HCT116 (cell line): Measurements from ENCODE around the gene CTDSPL2. TPM values are rescaled to one million over a fixed set of nuclear protein-coding genes. Genes with fewer than 3 reads are reported as not detected.
"Not testable (repeated sequence)": the region's sequence is repeated elsewhere in the genome, so short reads cannot be mapped to it uniquely, and the experiment has no call there.

Experiments used
- ATAC-seq: fragments of 200-7000 bp; cut with Tn5 transposase; 2 replicates; pipeline ENCODE4 v1.9.1; 2020; ENCODE audit warnings: mild to moderate bottlenecking, moderate library complexity
- BruUV-seq: library from RNA; stranded (reverse); fragments of 400-500 nt; replicated peaks from 2 replicates; lab custom pipeline; 2021; lab: Mats Ljungman, UMichigan
- CTCF ChIA-PET: fragments of 300-600 bp; sonication (Branson Sonifier 250); formaldehyde crosslinking; loops from one replicate; lab custom pipeline; 2021; ENCODE audit warnings: antibody characterized with exemption; lab: Charles Lee
- POLR2A ChIA-PET: fragments of 300-600, 350-600 bp; sonication (Branson Sonifier 250); formaldehyde crosslinking; loops from one replicate; lab custom pipeline; 2021; ENCODE audit warnings: antibody characterized with exemption; lab: Charles Lee
- RAD21 ChIA-PET, 2 experiments: fragments of 300-600 bp; sonication (Branson Sonifier 250); formaldehyde crosslinking; loops; one replicate each; lab custom pipeline; 2023; ENCODE audit warnings: low total read pairs in 2 of 2; ENCODE audit not compliant: uncharacterized antibody in 2 of 2, unreplicated experiment in 2 of 2, low non-redundant PET in 1 of 2; lab: Charles Lee
- DNase-seq: peaks from one replicate; pipeline ENCODE4 v3.0.0-alpha.2; 2010; ENCODE audit warnings: low read depth, low spot score
- H2AFZ ChIP-seq: fragments of 200-600 bp; shearing (Covaris generic), sonication (generic); 2 replicates; pipeline ENCODE4 v1.6.1; 2017; ENCODE audit warnings: low read depth, mixed run types, mixed read lengths, antibody characterized with exemption, low read length; ENCODE audit not compliant: poor library complexity, severe bottlenecking
- H3K27ac ChIP-seq: 2 replicates; pipeline ENCODE4 v1.5.1; 2012; ENCODE audit warnings: low read depth, low read length
- H3K27me3 ChIP-seq: fragments of 200-600 bp; sonication (generic); 2 replicates; pipeline ENCODE4 v1.6.1; 2016; ENCODE audit warnings: mixed run types, low read length, mixed read lengths; ENCODE audit not compliant: insufficient read depth
- H3K36me3 ChIP-seq, 2 experiments: fragments of 200-500 bp in 1 of 2; fragments of 200-600 bp in 1 of 2; sonication (Bioruptor generic) in 1 of 2; sonication (generic) in 1 of 2; 2 replicates each; pipeline versions ENCODE4 v1.5.1 to v1.6.1; 2014 to 2016; ENCODE audit warnings: low read length in 2 of 2, inconsistent platforms in 1 of 2, mixed read lengths in 1 of 2, mixed run types in 1 of 2; ENCODE audit not compliant: insufficient read depth in 2 of 2, control insufficient read depth in 1 of 2
- H3K4me1 ChIP-seq, 2 experiments: fragments of 200-600 bp in 1 of 2; sonication (generic) in 1 of 2; 2 replicates each; pipeline versions ENCODE4 v1.5.1 to v1.6.1; 2012 to 2017; ENCODE audit warnings: low read length in 2 of 2, inconsistent platforms in 1 of 2, mild to moderate bottlenecking in 1 of 2, mixed read lengths in 1 of 2, mixed run types in 1 of 2, moderate library complexity in 1 of 2; ENCODE audit not compliant: insufficient read depth in 2 of 2, control insufficient read depth in 1 of 2
- H3K4me2 ChIP-seq: fragments of 200-600 bp; sonication (generic); 2 replicates; pipeline ENCODE4 v1.6.1; 2017; ENCODE audit warnings: mixed run types, low read length, mixed read lengths
- H3K4me3 ChIP-seq, 2 experiments: fragments of 200-600 bp in 1 of 2; sonication (generic) in 1 of 2; replicated peaks in 1 of 2; 2 replicates each; pipeline ENCODE4 v1.5.1; 2011 to 2016; ENCODE audit warnings: low read length in 2 of 2, control low read depth in 1 of 2, low read depth in 1 of 2, mild to moderate bottlenecking in 1 of 2, mixed read lengths in 1 of 2, mixed run types in 1 of 2
- H3K79me2 ChIP-seq: fragments of 200-600 bp; sonication (generic); 2 replicates; pipeline ENCODE4 v1.6.1; 2017; ENCODE audit warnings: mild to moderate bottlenecking, mixed run types, low read length, moderate library complexity, mixed read lengths; ENCODE audit not compliant: insufficient read depth
- H3K9ac ChIP-seq: fragments of 200-600 bp; sonication (generic); 2 replicates; pipeline ENCODE4 v1.6.1; 2016; ENCODE audit warnings: low read length, mixed read lengths
- H3K9me2 ChIP-seq: fragments of 200-600 bp; sonication (generic), shearing (Covaris generic); 2 replicates; pipeline ENCODE4 v1.6.1; 2017; ENCODE audit warnings: mixed run types, mild to moderate bottlenecking, moderate library complexity; ENCODE audit not compliant: insufficient read depth
- H3K9me3 ChIP-seq, 2 experiments: fragments of 200-500 bp in 1 of 2; fragments of 200-600 bp in 1 of 2; sonication (Bioruptor generic) in 1 of 2; sonication (generic) in 1 of 2; 2 replicates each; pipeline ENCODE4 v1.6.1; 2014 to 2017; ENCODE audit warnings: low read length in 2 of 2, mixed read lengths in 2 of 2, inconsistent platforms in 1 of 2, low read depth in 1 of 2, mild to moderate bottlenecking in 1 of 2, mixed run types in 1 of 2, moderate library complexity in 1 of 2; ENCODE audit not compliant: control insufficient read depth in 1 of 2, insufficient read depth in 1 of 2
- H4K20me1 ChIP-seq: fragments of 200-600 bp; sonication (generic), shearing (Covaris generic); 2 replicates; pipeline ENCODE4 v1.6.1; 2017; ENCODE audit warnings: mixed run types, mild to moderate bottlenecking, moderate library complexity; ENCODE audit not compliant: insufficient read depth
- CBX3 ChIP-seq: IDR thresholded peaks from 2 replicates; pipeline ENCODE4 v1.6.1; 2012; ENCODE audit warnings: low read depth
- JUND ChIP-seq: IDR thresholded peaks from 2 replicates; pipeline ENCODE4 v1.6.1; 2012
- POLR2A ChIP-seq: IDR thresholded peaks from 2 replicates; pipeline ENCODE4 v1.7.0; 2011; ENCODE audit warnings: borderline replicate concordance; ENCODE audit not compliant: insufficient read depth, insufficient read length; ENCODE audit errors: extremely low read depth
- POLR2AphosphoS5 ChIP-seq: IDR thresholded peaks from 2 replicates; pipeline ENCODE4 v1.6.1; 2011; ENCODE audit warnings: mild to moderate bottlenecking, low read depth, low read length, moderate library complexity
- RAD21 ChIP-seq: IDR thresholded peaks from 2 replicates; pipeline ENCODE4 v1.6.1; 2012; ENCODE audit warnings: low read depth, mild to moderate bottlenecking
- SRF ChIP-seq: IDR thresholded peaks from 2 replicates; pipeline ENCODE4 v1.6.1; 2012; ENCODE audit warnings: low read depth
- intact Hi-C: fragments of 100-400 bp; cut with micrococcal nuclease; formaldehyde crosslinking; loops from 2 replicates; pipeline ENCODE4 v1.10.0; 2022
- total RNA-seq: library from RNA; stranded (reverse); gene quantifications from one replicate; pipeline ENCODE4 v1.2.1, GENCODE V29; 2021; ENCODE audit not compliant: unreplicated experiment
- TF ChIP-seq, protein P1 (sequence below), 3 experiments: fragments of 200-600 bp in 1 of 3; sonication (generic) in 1 of 3; IDR thresholded peaks in 2 of 3; conservative IDR thresholded peaks in 1 of 3; 2 replicates each; pipeline ENCODE4 v1.5.1; 2012 to 2017; ENCODE audit warnings: low read depth in 2 of 3, low read length in 2 of 3, antibody characterized with exemption in 1 of 3, borderline replicate concordance in 1 of 3, control low read depth in 1 of 3, mild to moderate bottlenecking in 1 of 3, mixed read lengths in 1 of 3, mixed run types in 1 of 3, moderate library complexity in 1 of 3; ENCODE audit not compliant: insufficient read depth in 1 of 3

The CTDSPL2 gene
- total RNA-seq, 1 experiment from 2014 or later = 56.0 TPM

DNA sequence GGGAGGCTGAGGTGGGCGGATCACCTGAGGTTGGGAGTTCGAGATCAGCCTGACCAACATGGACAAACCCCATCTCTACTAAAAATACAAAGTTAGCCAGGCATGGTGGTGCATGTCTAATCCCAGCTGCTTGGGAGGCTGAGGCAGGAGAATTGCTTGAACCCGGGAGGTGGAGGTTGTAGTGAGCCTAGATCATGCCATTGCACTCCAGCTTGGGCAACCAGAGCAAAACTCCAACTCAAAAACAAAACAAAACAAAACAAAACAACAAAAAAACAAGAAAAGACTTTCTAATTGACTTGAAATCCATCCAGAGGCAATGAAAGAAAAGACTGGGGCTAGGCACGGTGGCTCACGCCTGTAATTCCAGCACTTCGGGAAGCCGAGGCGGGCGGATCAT lies 121.7 kb downstream of the CTDSPL2 start:
- CTCF ChIA-PET = interaction anchor here (0.7 kb wide), 1 partner anchor 648 kb away, joined by 4 read pairs; no protein-coding TSS in a partner anchor
- POLR2A ChIA-PET = interaction anchor here (0.6 kb wide), 1 partner anchor 60 kb away, joined by 3 read pairs; no protein-coding TSS in a partner anchor
- H2AFZ ChIP-seq, H3K4me3 ChIP-seq, ATAC-seq, H3K4me2 ChIP-seq, H3K9me2 ChIP-seq, BruUV-seq, H3K27ac ChIP-seq, RAD21 ChIA-PET, DNase-seq, H3K9ac ChIP-seq, H3K9me3 ChIP-seq, H3K4me1 ChIP-seq, intact Hi-C loops, H3K27me3 ChIP-seq: not testable (repeated sequence)
- peaks cover 46% of the 10 kb centered on the region for H4K20me1 ChIP-seq
- peaks cover 23 to 33% of the 10 kb centered on the region in 2 experiments; a peak in 3 of 4 replicates for H3K36me3 ChIP-seq
- peaks cover 98% of the 10 kb centered on the region for H3K79me2 ChIP-seq

- intact Hi-C loops = loop anchor here (10.0 kb wide), 1 partner anchor 675 kb away; no protein-coding TSS in a partner anchor
- Histone ChIP-seq H3K9me3 (no peaks in the 10 kb centered on the region), H3K4me1 (peaks cover 0 to 2% of the 10 kb centered on the region in 2 experiments; a peak in 1 of 4 replicates), H3K9ac (no peak overlapping the region), H3K27ac (peak overlapping the region; percentile 0; the same call in 1 of the 2 replicates), H3K4me3 (no peak overlapping the region), H3K27me3 (no peaks in the 10 kb centered on the region), H2AFZ (no peak overlapping the region), H3K9me2 (no peaks in the 10 kb centered on the region), H3K79me2 (peaks cover 98% of the 10 kb centered on the region), H3K36me3 (peaks cover 33 to 44% of the 10 kb centered on the region in 2 experiments), H3K4me2 (no peak overlapping the region), H4K20me1 (peaks cover 44% of the 10 kb centered on the region)
- ChIA-PET POLR2A (no interaction called here), RAD21 (no interaction called here), CTCF (interaction anchor here (0.7 to 1.3 kb wide), 4 partner anchors 10 to 98 kb away, joined by 3 to 4 read pairs (median 3); partner anchors contain the start of gene EIF3J)
- no TSS peak for BruUV-seq
- ATAC-seq (peak; percentile 73), DNase-seq (no peak)
- TF ChIP-seq POLR2AphosphoS5 (no peak), RAD21 (peak; percentile 29; the same call in 1 of the 2 replicates), POLR2A (no peak), JUND (no peak), CBX3 (no peak), SRF (no peak)
- TF ChIP-seq, protein P1, sequence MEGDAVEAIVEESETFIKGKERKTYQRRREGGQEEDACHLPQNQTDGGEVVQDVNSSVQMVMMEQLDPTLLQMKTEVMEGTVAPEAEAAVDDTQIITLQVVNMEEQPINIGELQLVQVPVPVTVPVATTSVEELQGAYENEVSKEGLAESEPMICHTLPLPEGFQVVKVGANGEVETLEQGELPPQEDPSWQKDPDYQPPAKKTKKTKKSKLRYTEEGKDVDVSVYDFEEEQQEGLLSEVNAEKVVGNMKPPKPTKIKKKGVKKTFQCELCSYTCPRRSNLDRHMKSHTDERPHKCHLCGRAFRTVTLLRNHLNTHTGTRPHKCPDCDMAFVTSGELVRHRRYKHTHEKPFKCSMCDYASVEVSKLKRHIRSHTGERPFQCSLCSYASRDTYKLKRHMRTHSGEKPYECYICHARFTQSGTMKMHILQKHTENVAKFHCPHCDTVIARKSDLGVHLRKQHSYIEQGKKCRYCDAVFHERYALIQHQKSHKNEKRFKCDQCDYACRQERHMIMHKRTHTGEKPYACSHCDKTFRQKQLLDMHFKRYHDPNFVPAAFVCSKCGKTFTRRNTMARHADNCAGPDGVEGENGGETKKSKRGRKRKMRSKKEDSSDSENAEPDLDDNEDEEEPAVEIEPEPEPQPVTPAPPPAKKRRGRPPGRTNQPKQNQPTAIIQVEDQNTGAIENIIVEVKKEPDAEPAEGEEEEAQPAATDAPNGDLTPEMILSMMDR (IDR thresholded peaks at IDR 0.05 in 2 of 3, conservative IDR thresholded peaks at IDR 0.05 in 1 of 3; ENCODE audit: borderline replicate concordance in 1 of 3, insufficient read depth in 1 of 3, low read depth in 2 of 3, low read length in 2 of 3) = peak; percentile 22 to 44 (median 31); a peak in 4 of 6 replicates
These were observed 122.8 kb downstream of the CTDSPL2 start for GRCh38 chr15:44550256-44550655.
